ENCODE results near the gene HORMAD2. TPM values are rescaled to one million over a fixed set of nuclear protein-coding genes. Genes with fewer than 3 reads are reported as not detected.

The HORMAD2 gene
- total RNA-seq, 1 donor from 2014 or later: not detected

DNA sequence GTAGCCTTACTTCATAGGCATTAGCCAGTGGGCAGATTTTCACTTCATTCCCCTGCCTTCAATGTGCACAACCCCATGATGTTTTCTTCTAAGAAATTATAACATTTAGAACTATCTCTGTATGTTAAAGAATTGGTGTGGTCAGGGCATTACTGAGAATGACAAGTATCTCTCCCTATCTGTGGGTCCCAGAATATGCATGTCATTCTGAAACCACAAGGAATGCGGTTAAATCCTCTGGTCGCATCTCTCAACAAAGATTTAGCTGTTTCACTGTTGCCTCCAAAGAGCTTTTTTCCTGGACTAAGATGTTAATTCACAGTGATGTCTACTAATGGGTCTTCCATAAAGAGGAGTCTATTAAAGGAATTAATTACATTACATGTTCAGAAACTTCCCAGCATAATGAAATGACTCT is 103.6 kb downstream of the HORMAD2 start:
- Mint-ChIP-seq H3K27ac (ENCODE audit: unreplicated experiment) (no peak overlapping the region), H3K4me1 (ENCODE audit: unreplicated experiment) (no peaks in the 10 kb centered on the region), H3K36me3 (ENCODE audit: low read depth, unreplicated experiment) (no peaks in the 10 kb centered on the region), H3K9me3 (ENCODE audit: unreplicated experiment) (no peaks in the 10 kb centered on the region), H3K27me3 (ENCODE audit: unreplicated experiment) (no peaks in the 10 kb centered on the region), H3K4me3 (ENCODE audit: unreplicated experiment) (no peak overlapping the region)
- no peak for DNase-seq (ENCODE audit: low spot score)
- TF ChIP-seq, protein P1, sequence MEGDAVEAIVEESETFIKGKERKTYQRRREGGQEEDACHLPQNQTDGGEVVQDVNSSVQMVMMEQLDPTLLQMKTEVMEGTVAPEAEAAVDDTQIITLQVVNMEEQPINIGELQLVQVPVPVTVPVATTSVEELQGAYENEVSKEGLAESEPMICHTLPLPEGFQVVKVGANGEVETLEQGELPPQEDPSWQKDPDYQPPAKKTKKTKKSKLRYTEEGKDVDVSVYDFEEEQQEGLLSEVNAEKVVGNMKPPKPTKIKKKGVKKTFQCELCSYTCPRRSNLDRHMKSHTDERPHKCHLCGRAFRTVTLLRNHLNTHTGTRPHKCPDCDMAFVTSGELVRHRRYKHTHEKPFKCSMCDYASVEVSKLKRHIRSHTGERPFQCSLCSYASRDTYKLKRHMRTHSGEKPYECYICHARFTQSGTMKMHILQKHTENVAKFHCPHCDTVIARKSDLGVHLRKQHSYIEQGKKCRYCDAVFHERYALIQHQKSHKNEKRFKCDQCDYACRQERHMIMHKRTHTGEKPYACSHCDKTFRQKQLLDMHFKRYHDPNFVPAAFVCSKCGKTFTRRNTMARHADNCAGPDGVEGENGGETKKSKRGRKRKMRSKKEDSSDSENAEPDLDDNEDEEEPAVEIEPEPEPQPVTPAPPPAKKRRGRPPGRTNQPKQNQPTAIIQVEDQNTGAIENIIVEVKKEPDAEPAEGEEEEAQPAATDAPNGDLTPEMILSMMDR (IDR thresholded peaks at IDR 0.05; ENCODE audit: unreplicated experiment): no peak

DNA sequence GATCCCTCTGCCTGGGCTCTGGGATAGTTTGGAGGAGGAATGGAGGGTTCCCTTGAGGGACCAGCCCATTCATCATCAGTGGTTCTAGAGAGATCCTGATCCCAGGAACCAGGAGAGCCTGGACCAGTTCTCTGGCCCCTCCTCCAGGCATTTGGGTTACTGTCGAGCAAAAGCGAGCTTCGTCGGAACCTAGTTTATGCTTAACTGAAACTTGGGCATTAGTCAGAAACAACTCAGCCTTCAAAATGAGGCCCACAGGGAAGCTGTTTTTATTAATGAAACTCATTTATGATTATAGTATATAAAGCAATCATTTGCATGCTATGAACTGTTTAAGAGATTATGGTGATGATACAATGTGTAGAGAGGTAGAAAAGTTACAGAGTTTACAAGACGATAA is 104.9 kb downstream of the HORMAD2 start:
- no peak overlapping the region for H3K27ac Mint-ChIP-seq (ENCODE audit: unreplicated experiment)
- no peaks in the 10 kb centered on the region for H3K4me1 Mint-ChIP-seq (ENCODE audit: unreplicated experiment)
- DNase-seq (ENCODE audit: low spot score): no peak
- no peaks in the 10 kb centered on the region for H3K9me3 Mint-ChIP-seq (ENCODE audit: unreplicated experiment)
- no peaks in the 10 kb centered on the region for H3K36me3 Mint-ChIP-seq (ENCODE audit: low read depth, unreplicated experiment)
- TF ChIP-seq, protein P1 (IDR thresholded peaks at IDR 0.05; ENCODE audit: unreplicated experiment): no peak
- H3K27me3 Mint-ChIP-seq (ENCODE audit: unreplicated experiment): peaks cover 2% of the 10 kb centered on the region
- no peak overlapping the region for H3K4me3 Mint-ChIP-seq (ENCODE audit: unreplicated experiment)

DNA sequence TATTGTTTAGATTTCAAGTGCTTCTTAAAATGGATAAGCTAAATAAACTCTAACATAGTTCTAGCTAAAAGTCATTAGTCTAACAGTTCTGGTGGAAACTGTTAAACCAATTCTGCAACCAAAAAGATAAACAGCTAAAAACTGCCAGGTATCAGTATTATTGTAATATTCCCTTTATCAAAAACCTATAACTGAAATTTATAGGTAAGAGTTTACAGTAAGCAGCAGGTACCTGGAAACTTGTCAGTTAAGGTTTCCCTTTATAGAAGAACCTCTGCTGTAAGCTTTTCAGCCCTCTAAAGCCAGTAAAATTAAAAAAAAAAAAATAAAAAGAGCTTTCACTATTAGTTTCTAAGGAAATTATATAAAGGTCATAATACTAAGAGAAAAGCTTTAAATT is 105.3 kb downstream of the HORMAD2 start:
- Mint-ChIP-seq H3K4me3 (ENCODE audit: unreplicated experiment) (no peak overlapping the region), H3K4me1 (ENCODE audit: unreplicated experiment) (no peaks in the 10 kb centered on the region), H3K36me3 (ENCODE audit: low read depth, unreplicated experiment) (no peaks in the 10 kb centered on the region), H3K9me3 (ENCODE audit: unreplicated experiment) (no peaks in the 10 kb centered on the region), H3K27ac (ENCODE audit: unreplicated experiment) (no peak overlapping the region), H3K27me3 (ENCODE audit: unreplicated experiment) (peaks cover 2% of the 10 kb centered on the region)
- TF ChIP-seq, protein P1 (IDR thresholded peaks at IDR 0.05; ENCODE audit: unreplicated experiment): no peak
- no peak for DNase-seq (ENCODE audit: low spot score)

DNA sequence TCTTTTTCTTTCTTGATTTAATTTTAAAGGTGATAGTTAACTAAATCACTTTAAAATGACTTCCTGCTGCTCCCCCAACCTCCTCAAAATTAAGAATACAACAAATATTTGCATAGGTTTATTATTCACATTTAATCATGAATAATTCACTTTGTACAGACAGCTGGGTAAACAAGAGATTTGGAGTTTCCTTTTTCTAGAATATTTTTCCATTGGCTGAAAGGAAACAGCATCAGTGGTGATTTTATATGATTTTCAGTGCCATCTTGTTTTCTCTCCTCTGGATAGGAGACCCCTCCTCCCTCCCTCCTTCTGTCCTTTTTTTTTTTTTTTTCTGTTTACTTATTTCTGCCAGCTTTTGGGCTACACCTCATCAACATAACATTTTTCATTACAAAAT is 105.8 kb downstream of the HORMAD2 start:
- H3K27ac Mint-ChIP-seq (ENCODE audit: unreplicated experiment): no peak overlapping the region
- DNase-seq (ENCODE audit: low spot score): no peak
- no peaks in the 10 kb centered on the region for H3K36me3 Mint-ChIP-seq (ENCODE audit: low read depth, unreplicated experiment)
- H3K27me3 Mint-ChIP-seq (ENCODE audit: unreplicated experiment): peaks cover 2% of the 10 kb centered on the region
- no peaks in the 10 kb centered on the region for H3K4me1 Mint-ChIP-seq (ENCODE audit: unreplicated experiment)
- no peaks in the 10 kb centered on the region for H3K9me3 Mint-ChIP-seq (ENCODE audit: unreplicated experiment)
- TF ChIP-seq, protein P1 (IDR thresholded peaks at IDR 0.05; ENCODE audit: unreplicated experiment): no peak
- H3K4me3 Mint-ChIP-seq (ENCODE audit: unreplicated experiment): no peak overlapping the region

DNA sequence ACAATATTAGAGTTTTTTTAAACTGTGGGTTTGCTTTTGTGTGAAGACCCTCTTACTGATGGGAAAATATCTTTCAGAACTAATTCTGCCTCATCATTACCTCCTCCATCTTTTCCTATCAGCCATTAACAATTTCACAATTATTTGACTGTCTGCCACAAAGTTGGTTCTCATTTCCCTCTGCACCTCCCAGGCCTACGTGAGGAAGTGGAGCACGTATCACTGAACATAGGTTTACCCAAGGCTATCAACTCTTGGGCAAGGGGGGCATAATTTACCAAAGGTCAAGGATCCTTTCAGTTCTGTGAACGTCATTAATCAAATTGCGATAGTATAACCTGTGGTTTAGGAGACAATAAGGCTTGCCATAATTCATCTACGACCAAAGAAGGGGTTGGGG is 106.2 kb downstream of the HORMAD2 start:
- TF ChIP-seq, protein P1 (IDR thresholded peaks at IDR 0.05; ENCODE audit: unreplicated experiment): no peak
- no peaks in the 10 kb centered on the region for H3K9me3 Mint-ChIP-seq (ENCODE audit: unreplicated experiment)
- no peak overlapping the region for H3K4me3 Mint-ChIP-seq (ENCODE audit: unreplicated experiment)
- H3K27ac Mint-ChIP-seq (ENCODE audit: unreplicated experiment): no peak overlapping the region
- no peak for DNase-seq (ENCODE audit: low spot score)
- H3K27me3 Mint-ChIP-seq (ENCODE audit: unreplicated experiment): peaks cover 2% of the 10 kb centered on the region
- no peaks in the 10 kb centered on the region for H3K36me3 Mint-ChIP-seq (ENCODE audit: low read depth, unreplicated experiment)
- H3K4me1 Mint-ChIP-seq (ENCODE audit: unreplicated experiment): no peaks in the 10 kb centered on the region

Measured in endothelial cell (in vitro differentiated cells).